CD4-positive, alpha-beta T cell treated with Interleukin-10 for 1 hour (primary cell): ENCODE data around the gene FOXE3.
A peak's percentile ranks its signal among the peaks of the same experiment; 100 is the strongest.

Source experiments
- DNase-seq: peaks from one replicate; pipeline ENCODE4 v3.0.0-alpha.2; 2020

Gene FOXE3

GRCh38 chr1:47415728-47416318, at the start of gene FOXE3:
FOXE3 (plus strand) TSS chr1:47416285; CDS start chr1:47416316, 31 bp downstream.
- no peak for DNase-seq

GRCh38 chr1:47367651-47368050, 48.4 kb upstream of the FOXE3 start:
- DNase-seq = no peak

- DNase-seq = no peak
These were observed 45.0 kb upstream of the FOXE3 start for GRCh38 chr1:47371016-47371517.

- DNase-seq = no peak
These were observed 41.6 kb upstream of the FOXE3 start for GRCh38 chr1:47374501-47374900.

- no peak for DNase-seq
These were observed 37.9 kb upstream of the FOXE3 start for GRCh38 chr1:47378147-47378546.

GRCh38 chr1:47380699-47381098, 35.4 kb upstream of the FOXE3 start:
- DNase-seq = no peak

- DNase-seq = no peak
These were observed 33.6 kb upstream of the FOXE3 start for GRCh38 chr1:47382399-47382983.

GRCh38 chr1:47384083-47384482, 32.0 kb upstream of the FOXE3 start:
- DNase-seq = no peak

GRCh38 chr1:47385020-47385419, 31.1 kb upstream of the FOXE3 start:
- DNase-seq = no peak

- DNase-seq = no peak
These were observed 29.8 kb upstream of the FOXE3 start for GRCh38 chr1:47386268-47386667.

GRCh38 chr1:47388030-47388890, 27.8 kb upstream of the FOXE3 start:
- DNase-seq = no peak

GRCh38 chr1:47388891-47389238, 27.2 kb upstream of the FOXE3 start:
- peak; percentile 30 for DNase-seq

GRCh38 chr1:47389731-47390130, 26.4 kb upstream of the FOXE3 start:
- no peak for DNase-seq

- DNase-seq = no peak
These were observed 25.2 kb upstream of the FOXE3 start for GRCh38 chr1:47390843-47391242.

- no peak for DNase-seq
These were observed 22.9 kb upstream of the FOXE3 start for GRCh38 chr1:47393141-47393540.

GRCh38 chr1:47395433-47395832, 20.7 kb upstream of the FOXE3 start:
- DNase-seq = no peak

GRCh38 chr1:47396671-47397196, 19.4 kb upstream of the FOXE3 start:
- no peak for DNase-seq

- DNase-seq = no peak
These were observed 16.8 kb upstream of the FOXE3 start for GRCh38 chr1:47399138-47399845.

GRCh38 chr1:47399846-47400155, 16.3 kb upstream of the FOXE3 start:
- DNase-seq = no peak

- DNase-seq = no peak
These were observed 14.3 kb upstream of the FOXE3 start for GRCh38 chr1:47401761-47402160.

GRCh38 chr1:47402591-47402990, 13.5 kb upstream of the FOXE3 start:
- no peak for DNase-seq

- DNase-seq = no peak
These were observed 12.7 kb upstream of the FOXE3 start for GRCh38 chr1:47403321-47403910.

GRCh38 chr1:47405697-47406096, 10.4 kb upstream of the FOXE3 start:
- DNase-seq = no peak
